Measurements from ENCODE around the gene EPHA3. TPM values are rescaled to one million over a fixed set of nuclear protein-coding genes. Genes with fewer than 3 reads are reported as not detected.

EPHA3 gene
- total RNA-seq, 3 donors from 2014 or later (not counting 1 experiment from before 2014, with no cell fraction given): not detected

- Histone ChIP-seq H3K27me3 (ENCODE audit: control insufficient read depth, insufficient read depth, low read length) (no peaks in the 10 kb centered on the region), H3K27ac (ENCODE audit: low read length) (no peak overlapping the region), H3K4me3 (ENCODE audit: low read length) (no peak overlapping the region), H3K9me3 (ENCODE audit: control insufficient read depth, insufficient read depth, low read length) (no peaks in the 10 kb centered on the region), H3K4me1 (ENCODE audit: control insufficient read depth, insufficient read depth, low read length) (no peaks in the 10 kb centered on the region), H3K36me3 (ENCODE audit: control insufficient read depth, insufficient read depth, low read length) (no peaks in the 10 kb centered on the region)
- 64% methylated on average over 1 of the region's 1 CpG for WGBS (ENCODE audit: insufficient coverage)
- DNase-seq (no peak), ATAC-seq (no peak)
- Mint-ChIP-seq H3K27ac (no peak overlapping the region), H3K4me1 (no peaks in the 10 kb centered on the region), H3K4me3 (no peak overlapping the region), H3K36me3 (no peaks in the 10 kb centered on the region), H3K9me3 (peaks cover 5 to 10% of the 10 kb centered on the region in 2 donors), H3K27me3 (ENCODE audit: low read depth in 2 of 2) (no peaks in the 10 kb centered on the region)
- no peak for TF ChIP-seq CTCF (IDR thresholded peaks at IDR 0.05)
- intact Hi-C loops (cut with micrococcal nuclease): no loop called here
Measured at GRCh38 chr3:89405176-89405575, 297.8 kb downstream of the EPHA3 start.

- Histone ChIP-seq H3K4me1 (ENCODE audit: control insufficient read depth, insufficient read depth, low read length) (no peaks in the 10 kb centered on the region), H3K36me3 (ENCODE audit: control insufficient read depth, insufficient read depth, low read length) (no peaks in the 10 kb centered on the region), H3K27ac (ENCODE audit: low read length) (no peak overlapping the region), H3K27me3 (ENCODE audit: control insufficient read depth, insufficient read depth, low read length) (no peaks in the 10 kb centered on the region), H3K9me3 (ENCODE audit: control insufficient read depth, insufficient read depth, low read length) (no peaks in the 10 kb centered on the region), H3K4me3 (ENCODE audit: low read length) (no peak overlapping the region)
- H3K4me1 Mint-ChIP-seq: no peaks in the 10 kb centered on the region
- H3K4me3 Mint-ChIP-seq: no peak overlapping the region
- H3K9me3 Mint-ChIP-seq: peaks cover 5 to 10% of the 10 kb centered on the region in 2 donors
- H3K27me3 Mint-ChIP-seq (ENCODE audit: low read depth in 2 of 2): no peaks in the 10 kb centered on the region
- H3K36me3 Mint-ChIP-seq: no peaks in the 10 kb centered on the region
- TF ChIP-seq CTCF (IDR thresholded peaks at IDR 0.05): no peak
- no peak overlapping the region for H3K27ac Mint-ChIP-seq
- intact Hi-C loops (cut with micrococcal nuclease): no loop called here
- no peak for ATAC-seq
- no peak for DNase-seq
- WGBS (ENCODE audit: insufficient coverage): 90% methylated on average over 2 of the region's 2 CpGs
Measured at GRCh38 chr3:89405593-89405992, 298.2 kb downstream of the EPHA3 start.

GRCh38 chr3:89411201-89411600, 303.8 kb downstream of the EPHA3 start:
- intact Hi-C loops (cut with micrococcal nuclease): no loop called here
- Mint-ChIP-seq H3K27ac (no peak overlapping the region), H3K9me3 (peaks cover 3 to 4% of the 10 kb centered on the region in 2 donors), H3K4me1 (no peaks in the 10 kb centered on the region), H3K27me3 (ENCODE audit: low read depth in 2 of 2) (no peaks in the 10 kb centered on the region), H3K36me3 (no peaks in the 10 kb centered on the region), H3K4me3 (no peak overlapping the region)
- no peak overlapping the region for H3K27ac ChIP-seq (ENCODE audit: low read length)
- no peaks in the 10 kb centered on the region for H3K9me3 ChIP-seq (ENCODE audit: control insufficient read depth, insufficient read depth, low read length)
- no peaks in the 10 kb centered on the region for H3K4me1 ChIP-seq (ENCODE audit: control insufficient read depth, insufficient read depth, low read length)
- no peaks in the 10 kb centered on the region for H3K36me3 ChIP-seq (ENCODE audit: control insufficient read depth, insufficient read depth, low read length)
- no peaks in the 10 kb centered on the region for H3K27me3 ChIP-seq (ENCODE audit: control insufficient read depth, insufficient read depth, low read length)
- WGBS (ENCODE audit: insufficient coverage): 80% methylated on average over 2 of the region's 3 CpGs
- TF ChIP-seq CTCF (IDR thresholded peaks at IDR 0.05): no peak
- ATAC-seq: no peak
- H3K4me3 ChIP-seq (ENCODE audit: low read length): no peak overlapping the region
- no peak for DNase-seq

- H3K27me3 Mint-ChIP-seq (ENCODE audit: low read depth in 2 of 2): no peaks in the 10 kb centered on the region
- 86% methylated on average over 4 of the region's 4 CpGs for WGBS (ENCODE audit: insufficient coverage)
- Histone ChIP-seq H3K4me1 (ENCODE audit: control insufficient read depth, insufficient read depth, low read length) (no peaks in the 10 kb centered on the region), H3K9me3 (ENCODE audit: control insufficient read depth, insufficient read depth, low read length) (no peaks in the 10 kb centered on the region), H3K36me3 (ENCODE audit: control insufficient read depth, insufficient read depth, low read length) (no peaks in the 10 kb centered on the region), H3K27ac (ENCODE audit: low read length) (no peak overlapping the region), H3K27me3 (ENCODE audit: control insufficient read depth, insufficient read depth, low read length) (no peaks in the 10 kb centered on the region), H3K4me3 (ENCODE audit: low read length) (no peak overlapping the region)
- no peaks in the 10 kb centered on the region for H3K36me3 Mint-ChIP-seq
- H3K4me1 Mint-ChIP-seq: no peaks in the 10 kb centered on the region
- intact Hi-C loops (cut with micrococcal nuclease): no loop called here
- H3K4me3 Mint-ChIP-seq: no peak overlapping the region
- H3K27ac Mint-ChIP-seq: no peak overlapping the region
- peaks cover 0 to 6% of the 10 kb centered on the region in 2 donors for H3K9me3 Mint-ChIP-seq
- ATAC-seq (no peak), DNase-seq (no peak)
- no peak for TF ChIP-seq CTCF (IDR thresholded peaks at IDR 0.05)
Measured at GRCh38 chr3:89414270-89414669, 306.8 kb downstream of the EPHA3 start.
